ENCODE measurements around the gene KEAP1. TPM values are rescaled to one million over a fixed set of nuclear protein-coding genes. Genes with fewer than 3 reads are reported as not detected.

The KEAP1 gene
- total and polyA plus RNA-seq, 9 of the 15 experiments (the other 6 are each of a cell fraction or from before 2014, with no cell fraction given), result 2.1 to 95.6 (median 64.3) TPM

GRCh38 chr19:10546817-10547216, 43.7 kb upstream of the KEAP1 start:
- in situ Hi-C loops (cut with MboI), result no loop called here
- H3K4me1 ChIP-seq (replicated peaks in 1 of 2; ENCODE audit: control insufficient read depth in 2 of 2, insufficient read depth in 2 of 2, low read length in 2 of 2), result peaks cover 2 to 38% of the 10 kb centered on the region in 2 experiments; a peak in 4 of 5 replicates
- H3K27ac ChIP-seq (ENCODE audit: extremely low read depth, low read depth, low read length), result no peak overlapping the region
- ChIA-PET CTCF (ENCODE audit: low intra/inter-chr PET ratio) (no interaction called here), POLR2A (interaction anchor here (0.6 to 1.0 kb wide), 4 partner anchors 9 to 171 kb away, joined by 3 to 4 read pairs (median 3); partner anchors contain the start of genes DNM2 and S1PR5)
- intact Hi-C loops (cut with micrococcal nuclease), result no loop called here
- ATAC-seq (no peak), FAIRE-seq (no peak), DNase-seq (ENCODE audit: extremely low read depth in 1 of 4, low spot score in 3 of 4) (no peak)
- no peaks in the 10 kb centered on the region for H3K9me1 ChIP-seq (ENCODE audit: control insufficient read depth, insufficient read depth, low read length)
- H2AFZ ChIP-seq (ENCODE audit: low read depth, low read length), result no peak overlapping the region
- no peak overlapping the region for H3K4me3 ChIP-seq
- H3K79me2 ChIP-seq (ENCODE audit: control insufficient read depth, insufficient read depth, low read length), result peaks cover 32% of the 10 kb centered on the region
- peaks cover 53% of the 10 kb centered on the region for H3K36me3 ChIP-seq (ENCODE audit: control insufficient read depth, insufficient read depth, low read length)
- H3K9me3 ChIP-seq (replicated peaks; ENCODE audit: control insufficient read depth, insufficient read depth, low read depth, low read length), result no peaks in the 10 kb centered on the region
- peaks cover 4% of the 10 kb centered on the region for H4K20me1 ChIP-seq (replicated peaks; ENCODE audit: control insufficient read depth, insufficient read depth, low read length)
- peak overlapping the region in 1 of 2 experiments; percentile 65; a peak in 2 of 4 replicates for H3K9ac ChIP-seq (ENCODE audit: insufficient read depth in 1 of 2, low read depth in 2 of 2, low read length in 2 of 2)
- no peak for TF ChIP-seq FOXA3 (CRISPR knock-in tag; conservative IDR thresholded peaks at IDR 0.05 in 1 of 2, IDR thresholded peaks at IDR 0.05 in 1 of 2)
- peak; percentile 52 for TF ChIP-seq POLR2G (IDR thresholded peaks at IDR 0.05; ENCODE audit: low read depth, low read length)
- TF ChIP-seq RBFOX2 (IDR thresholded peaks at IDR 0.05; ENCODE audit: low read depth, low read length), result peak; percentile 66
- BruUV-seq (replicated peaks), result TSS peak; percentile 35
- no peaks in the 10 kb centered on the region for H3K27me3 ChIP-seq (ENCODE audit: control insufficient read depth in 2 of 2, insufficient read depth in 2 of 2, low read length in 2 of 2)
- H3K4me2 ChIP-seq (ENCODE audit: insufficient read depth, low read length), result no peak overlapping the region
- 96% methylated on average over 14 of the region's 17 CpGs for WGBS (ENCODE audit: insufficient coverage, low coverage, missing lambda C conversion rate)

GRCh38 chr19:10544753-10545251, 41.6 kb upstream of the KEAP1 start:
- DNase-seq (ENCODE audit: extremely low read depth in 1 of 4, low spot score in 3 of 4) (peak in 3 of 4 experiments; percentile 25 to 42 (median 35)), ATAC-seq (no peak; the same call in 2 of the 3 replicates), FAIRE-seq (no peak)
- peaks cover 36% of the 10 kb centered on the region for H3K36me3 ChIP-seq (ENCODE audit: control insufficient read depth, insufficient read depth, low read length)
- peak overlapping the region; percentile 97 for H3K4me3 ChIP-seq
- TSS peak; percentile 61 for BruUV-seq (replicated peaks)
- ChIA-PET POLR2A (interaction anchor here (1.8 kb wide), 1 partner anchor 11 kb away, joined by 12 read pairs; no protein-coding TSS in a partner anchor), CTCF (ENCODE audit: low intra/inter-chr PET ratio) (no interaction called here)
- H3K9me1 ChIP-seq (ENCODE audit: control insufficient read depth, insufficient read depth, low read length), result no peaks in the 10 kb centered on the region
- no peaks in the 10 kb centered on the region for H3K27me3 ChIP-seq (ENCODE audit: control insufficient read depth in 2 of 2, insufficient read depth in 2 of 2, low read length in 2 of 2)
- H3K4me2 ChIP-seq (ENCODE audit: insufficient read depth, low read length), result peak overlapping the region; percentile 87
- H3K9ac ChIP-seq (ENCODE audit: insufficient read depth in 1 of 2, low read depth in 2 of 2, low read length in 2 of 2), result peak overlapping the region; percentile 97
- 3% methylated on average over 22 of the region's 23 CpGs for WGBS (ENCODE audit: insufficient coverage, low coverage, missing lambda C conversion rate)
- peak overlapping the region; percentile 90 for H3K27ac ChIP-seq (ENCODE audit: extremely low read depth, low read depth, low read length)
- no peaks in the 10 kb centered on the region for H3K9me3 ChIP-seq (replicated peaks; ENCODE audit: control insufficient read depth, insufficient read depth, low read depth, low read length)
- intact Hi-C loops (cut with micrococcal nuclease), result loop anchor here (5.0 kb wide), 2 partner anchors 37 to 38 kb away; no protein-coding TSS in a partner anchor
- peaks cover 6 to 43% of the 10 kb centered on the region in 2 experiments; a peak in 4 of 5 replicates for H3K4me1 ChIP-seq (replicated peaks in 1 of 2; ENCODE audit: control insufficient read depth in 2 of 2, insufficient read depth in 2 of 2, low read length in 2 of 2)
- H4K20me1 ChIP-seq (replicated peaks; ENCODE audit: control insufficient read depth, insufficient read depth, low read length), result peaks cover 4% of the 10 kb centered on the region
- in situ Hi-C loops (cut with MboI), result no loop called here
- peaks cover 32% of the 10 kb centered on the region for H3K79me2 ChIP-seq (ENCODE audit: control insufficient read depth, insufficient read depth, low read length)
- H2AFZ ChIP-seq (ENCODE audit: low read depth, low read length), result no peak overlapping the region
- TF ChIP-seq RAD51 (IDR thresholded peaks at IDR 0.05; ENCODE audit: borderline replicate concordance, low read depth) (no peak), KDM1A (IDR thresholded peaks at IDR 0.05) (no peak), MAFF (IDR thresholded peaks at IDR 0.05; ENCODE audit: low read length) (no peak), NFIX (CRISPR knock-in tag; IDR thresholded peaks at IDR 0.05; ENCODE audit: low read depth) (no peak), NFIC (IDR thresholded peaks at IDR 0.05) (no peak), C11orf30 (IDR thresholded peaks at IDR 0.05; ENCODE audit: low read depth) (peak; percentile 67; the same call in 1 of the 2 replicates), COPS2 (conservative IDR thresholded peaks at IDR 0.05) (no peak), PRMT5 (CRISPR knock-in tag; IDR thresholded peaks at IDR 0.05) (no peak), SRSF9 (IDR thresholded peaks at IDR 0.05; ENCODE audit: borderline replicate concordance, low read depth, low read length) (no peak), ZC3H8 (IDR thresholded peaks at IDR 0.05) (no peak), CSDE1 (IDR thresholded peaks at IDR 0.05) (no peak), ZBTB1 (CRISPR knock-in tag; IDR thresholded peaks at IDR 0.05; ENCODE audit: borderline replicate concordance, low read depth) (no peak), NR2C1 (IDR thresholded peaks at IDR 0.05) (no peak), NR2C1 (tag; IDR thresholded peaks at IDR 0.05) (no peak), RBBP5 (IDR thresholded peaks at IDR 0.05; ENCODE audit: borderline replicate concordance, insufficient read depth, low read length, poor library complexity, severe bottlenecking) (peak; percentile 27), FOSL1 (tag; conservative IDR thresholded peaks at IDR 0.05) (no peak)

Measured in K562 (cell line).